Activated naive CD4-positive, alpha-beta T cell treated with anti-CD3 and anti-CD28 coated beads, Interleukin-2, amount 50 U/mL, for 16 hours (primary cell): ENCODE measurements around the gene STAM2.
"Not testable (repeated sequence)": the region's sequence is repeated elsewhere in the genome, so short reads cannot be mapped to it uniquely, and the experiment has no call there.

ENCODE experiments used
- DNase-seq: peaks from one replicate; pipeline ENCODE4 v3.0.0-alpha.2; 2020

Gene STAM2

GRCh38 chr2:152175368-152176112, at the start of gene STAM2:
STAM2 (minus strand) TSS chr2:152175763; CDS start chr2:152175642, 121 bp downstream.
- peak; percentile 93 for DNase-seq

DNA sequence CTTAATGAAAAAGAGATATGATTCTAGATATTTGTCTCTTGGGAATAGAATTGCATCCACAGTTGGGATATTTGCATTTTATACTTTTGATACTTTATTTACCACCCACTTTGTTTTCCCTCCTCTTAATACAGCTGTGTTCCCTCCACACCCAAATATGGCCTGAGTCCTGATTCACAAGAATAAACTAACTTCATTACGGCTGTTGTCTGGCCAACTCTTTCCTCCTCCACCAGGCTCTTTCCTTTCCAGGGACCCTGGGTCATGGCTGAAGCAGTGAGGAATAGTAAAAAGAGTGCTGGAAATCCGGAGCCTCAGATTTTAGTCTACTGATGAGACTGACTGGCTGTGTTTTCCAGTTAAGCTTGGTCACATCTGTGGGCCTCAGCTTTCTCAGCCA, 48.4 kb upstream of the STAM2 start:
- no peak for DNase-seq

GRCh38 chr2:152222975-152223637, 47.5 kb upstream of the STAM2 start:
- no peak for DNase-seq

DNA sequence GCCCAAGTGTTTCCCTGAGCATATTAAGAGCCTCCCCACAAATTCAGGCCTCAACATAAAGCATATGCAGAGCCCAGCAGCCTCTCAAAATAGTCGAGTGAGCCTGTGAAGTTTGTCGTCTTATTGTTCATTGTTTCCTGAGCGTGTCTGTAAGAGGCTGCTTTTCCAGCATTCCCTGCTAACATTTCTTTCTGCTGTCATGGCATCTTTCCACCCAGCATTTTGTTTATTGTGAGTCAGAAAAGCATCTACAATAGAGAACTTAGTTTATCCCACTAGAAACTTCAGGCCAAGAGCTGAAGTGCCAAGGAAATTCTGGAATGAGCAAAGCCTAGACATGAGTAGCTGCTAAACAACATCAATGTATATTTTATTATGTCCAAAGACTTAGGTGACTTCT, 46.3 kb upstream of the STAM2 start:
- DNase-seq, result no peak

- DNase-seq, result no peak
Observed at GRCh38 chr2:152219077-152219828, 43.7 kb upstream of the STAM2 start.

- DNase-seq, result no peak
Observed at GRCh38 chr2:152201466-152201830, 25.9 kb upstream of the STAM2 start.

DNA sequence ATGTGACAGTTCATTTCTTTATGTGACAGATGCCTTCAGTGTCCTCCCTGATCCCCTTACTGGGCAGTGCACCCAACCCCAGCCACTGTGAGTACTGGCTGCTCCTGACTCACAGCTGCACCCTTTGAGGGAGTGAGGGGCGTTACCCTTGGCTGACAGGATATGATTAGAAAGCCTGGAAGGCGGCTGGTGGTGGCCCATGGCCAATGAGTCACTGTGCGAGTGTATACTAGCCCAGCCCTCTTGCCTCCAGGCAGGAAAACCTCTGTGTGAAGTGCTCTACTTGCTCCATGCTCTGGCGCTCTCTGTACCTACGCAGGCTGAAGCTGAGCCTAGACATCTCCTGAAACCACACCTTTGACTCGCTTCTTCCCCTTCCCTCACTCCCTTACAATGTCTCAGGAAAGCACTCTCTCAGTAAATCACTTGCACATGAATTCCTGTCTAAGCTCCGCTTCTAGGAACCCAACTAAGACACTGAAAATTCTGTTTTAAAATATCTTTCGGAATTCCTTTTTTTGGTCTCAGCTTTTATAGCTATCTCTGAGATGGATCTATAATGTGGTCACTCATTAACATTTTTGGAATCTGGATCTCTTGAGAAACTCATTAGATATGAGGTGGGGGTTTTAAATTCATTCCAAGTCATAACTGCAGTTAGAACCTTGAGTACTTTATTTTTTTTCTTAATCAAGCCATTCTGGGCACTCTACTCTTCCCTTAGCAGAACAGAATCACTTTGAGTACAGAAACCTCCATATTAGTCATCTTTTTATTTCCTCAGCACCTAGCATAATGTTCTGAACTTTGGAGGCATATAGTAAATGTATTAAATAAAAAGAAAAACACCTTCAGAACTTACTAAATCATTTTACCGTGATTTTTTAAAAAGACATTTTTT, 25.3 kb upstream of the STAM2 start:
- no peak for DNase-seq

DNA sequence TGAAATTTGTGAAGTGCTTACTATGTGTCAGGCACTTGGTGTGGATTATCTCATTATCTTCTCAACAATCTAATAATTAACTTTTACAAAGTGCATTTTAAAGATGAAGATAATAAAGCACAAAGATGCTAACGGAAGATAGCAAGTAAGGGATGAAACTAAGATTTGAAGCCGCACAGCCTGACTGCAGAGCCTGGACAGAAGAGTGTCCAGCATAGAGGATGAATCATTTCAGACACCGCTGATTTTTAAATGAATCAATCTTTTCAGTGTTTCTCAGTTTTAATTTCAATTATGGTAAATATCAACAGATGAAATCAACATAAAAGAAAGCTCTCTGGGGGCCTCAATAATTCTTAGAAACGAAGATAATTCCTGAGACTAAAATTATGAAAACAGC, 24.5 kb upstream of the STAM2 start:
- no peak for DNase-seq

- DNase-seq, result no peak
Observed at GRCh38 chr2:152198499-152198898, 22.9 kb upstream of the STAM2 start.

GRCh38 chr2:152197508-152198284, 22.1 kb upstream of the STAM2 start:
- not testable (repeated sequence) for DNase-seq

GRCh38 chr2:152189622-152190495, 14.3 kb upstream of the STAM2 start:
- no peak for DNase-seq

- DNase-seq, result not testable (repeated sequence)
Observed at GRCh38 chr2:152186808-152187207, 11.2 kb upstream of the STAM2 start.

DNA sequence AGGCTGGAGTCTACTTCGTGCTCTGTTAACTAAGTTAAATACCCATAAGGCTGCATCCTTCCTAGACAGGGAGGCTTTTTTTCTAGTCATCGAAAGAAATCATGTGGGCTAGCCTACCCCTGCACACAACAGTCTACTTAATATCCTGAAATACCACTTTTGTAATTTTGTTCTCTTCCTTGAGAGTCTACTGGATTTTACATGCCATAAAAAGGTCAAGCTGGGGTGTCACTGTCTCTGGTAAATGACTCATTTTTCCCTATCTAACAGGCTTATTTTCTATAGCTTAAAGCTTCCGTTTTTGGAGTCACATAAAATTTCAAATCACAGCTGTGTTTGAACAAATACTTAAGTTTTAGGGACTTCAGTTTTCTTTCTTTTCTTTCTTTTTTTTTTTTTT, 10.7 kb upstream of the STAM2 start:
- no peak for DNase-seq

DNA sequence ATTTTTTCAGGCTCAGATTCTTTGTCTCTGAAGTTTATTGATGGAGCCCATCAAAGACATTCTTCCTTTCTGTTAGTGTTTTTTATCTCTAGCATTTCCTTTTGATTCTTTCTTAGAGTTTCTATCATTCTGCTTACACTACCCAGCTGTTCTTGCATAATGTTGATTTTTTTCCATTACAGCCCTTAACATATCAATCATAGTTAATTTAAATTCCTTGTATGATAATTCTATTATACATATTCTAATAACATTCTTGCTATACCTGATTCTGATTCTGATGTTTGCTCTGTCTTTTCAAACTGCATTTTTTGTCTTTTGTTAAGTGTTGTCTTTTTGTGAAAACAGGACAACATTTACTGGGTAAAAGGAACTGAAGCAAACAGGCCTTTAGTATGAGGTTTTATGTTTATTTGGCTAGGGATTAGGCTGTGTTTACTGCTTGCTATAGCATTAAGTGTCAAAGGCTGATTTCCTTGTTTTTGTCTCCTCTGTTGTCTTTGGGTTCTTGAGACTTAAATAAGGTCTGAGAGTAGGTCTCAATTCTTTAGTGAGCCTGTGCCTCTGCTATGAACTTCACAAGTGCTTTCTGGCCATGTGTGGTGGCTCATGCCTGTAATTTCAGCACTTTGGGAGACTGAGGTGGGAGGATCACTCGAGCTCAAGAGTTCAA, 8.0 kb upstream of the STAM2 start:
- no peak for DNase-seq

DNA sequence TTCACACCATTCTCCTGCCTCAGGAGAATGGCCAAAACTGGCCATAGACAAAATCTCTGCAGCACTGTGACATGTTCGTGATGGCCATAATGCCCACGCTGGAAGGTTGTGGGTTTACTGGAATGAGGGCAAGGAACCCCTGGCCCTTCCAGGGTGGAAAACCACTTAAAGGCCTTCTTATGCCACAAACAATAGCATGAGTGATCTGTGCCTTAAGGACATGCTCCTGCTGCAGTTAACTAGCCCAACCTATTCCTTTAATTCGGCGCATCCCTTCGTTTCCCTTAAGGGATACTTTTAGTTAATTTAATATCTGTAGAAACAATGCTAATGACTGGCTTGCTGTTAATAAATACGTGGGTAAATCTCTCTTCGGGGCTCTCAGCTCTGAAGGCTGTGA, 2.1 kb upstream of the STAM2 start:
- not testable (repeated sequence) for DNase-seq

DNA sequence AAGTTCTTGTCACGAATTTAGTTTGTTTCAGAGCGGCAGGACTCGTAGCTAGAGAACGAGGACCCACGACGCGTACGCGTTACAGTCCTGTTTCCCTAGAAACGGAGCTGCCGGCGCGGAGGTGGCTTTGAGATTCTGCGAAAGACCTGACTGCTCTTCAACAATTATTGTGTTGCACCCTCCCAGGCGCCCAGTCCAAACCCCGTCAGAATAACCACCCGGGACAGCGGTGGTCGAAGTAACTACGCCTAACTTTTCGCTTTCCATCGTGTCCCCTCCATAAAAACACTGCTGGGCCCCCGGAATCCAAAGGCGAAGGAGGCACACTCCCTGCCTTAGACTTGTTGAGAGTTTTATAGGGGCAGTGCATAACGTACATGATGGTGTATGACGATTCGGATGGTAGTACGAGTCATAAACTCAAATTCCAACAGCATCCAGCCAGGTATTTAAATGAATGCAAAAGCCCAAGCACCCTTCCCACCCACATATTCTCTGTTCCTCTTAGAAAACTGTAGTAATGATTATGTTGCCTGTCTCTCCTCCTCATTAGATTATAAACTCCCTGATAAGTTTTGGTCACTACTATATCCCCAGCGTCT, 651 bp upstream of the STAM2 start:
- no peak for DNase-seq

DNA sequence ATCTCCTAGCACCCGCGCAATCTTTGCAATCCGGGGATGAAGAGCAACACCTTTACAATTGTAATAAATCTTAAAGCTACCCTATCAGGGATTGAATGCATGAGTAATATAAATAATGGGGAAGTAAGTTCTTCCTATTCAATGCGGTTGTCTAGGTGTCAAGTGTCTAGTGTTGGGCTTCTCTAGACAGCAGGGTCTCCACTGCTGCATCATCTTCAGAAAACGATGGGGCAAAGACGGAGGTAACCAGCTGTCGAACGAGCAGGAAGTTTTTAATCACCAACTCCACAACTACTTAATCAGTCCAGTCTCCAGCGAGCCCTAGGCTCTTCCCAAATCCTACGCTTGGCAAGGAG, 573 bp downstream of the STAM2 start:
- DNase-seq, result no peak

- DNase-seq, result no peak
Observed at GRCh38 chr2:152174574-152174973, 989 bp downstream of the STAM2 start.

DNA sequence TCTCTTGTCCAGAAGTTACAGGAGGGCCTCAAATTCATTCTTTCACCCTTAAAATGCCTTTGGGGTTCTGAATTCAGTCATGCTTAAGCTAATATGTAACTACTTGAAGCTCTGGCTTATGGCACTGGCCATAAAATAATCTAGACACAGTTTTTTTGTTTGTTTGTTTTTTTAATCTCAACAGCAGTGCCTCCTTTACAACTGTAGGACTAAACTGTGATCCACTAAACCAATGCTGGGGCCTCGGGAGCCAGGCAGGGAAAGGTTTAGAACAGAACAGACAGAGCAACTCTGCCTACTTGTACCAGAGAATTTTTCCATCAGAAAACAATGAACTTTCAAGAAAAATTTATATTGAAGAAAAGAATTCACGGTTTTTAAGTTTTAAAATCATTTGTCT, 1.7 kb downstream of the STAM2 start:
- no peak for DNase-seq

- not testable (repeated sequence) for DNase-seq
Observed at GRCh38 chr2:152172201-152172785, 3.3 kb downstream of the STAM2 start.
